A549 (cell line): ENCODE data around the gene FGFBP2.

Source experiments
- BHLHE40 ChIP-seq: IDR thresholded peaks from 2 replicates; pipeline ENCODE4 v1.6.1; 2012; ENCODE audit warnings: low read depth, low read length, inconsistent platforms
- FOXS1 ChIP-seq: fragments of 250-450 bp; sonication (Bioruptor Pico); IDR thresholded peaks from 2 replicates; pipeline ENCODE4 v1.5.0; 2020; ENCODE audit warnings: mild to moderate bottlenecking, moderate library complexity
- GATA3 ChIP-seq: IDR thresholded peaks from 2 replicates; pipeline ENCODE4 v1.6.1; 2012; ENCODE audit warnings: borderline replicate concordance
- HOXB5 ChIP-seq: fragments of 250-450 bp; sonication (Bioruptor Pico); IDR thresholded peaks from 2 replicates; pipeline ENCODE4 v1.5.0; 2020; ENCODE audit warnings: mild to moderate bottlenecking, moderate library complexity
- JUN ChIP-seq, 2 experiments: fragments of >200 bp; sonication (Bioruptor Twin); formaldehyde crosslinking; IDR thresholded peaks; 2 replicates in 1 of 2; 3 replicates in 1 of 2; pipeline ENCODE4 v1.6.1; 2016 to 2017
- JUNB ChIP-seq: fragments of >200 bp; sonication (Bioruptor Twin); formaldehyde crosslinking; IDR thresholded peaks from 2 replicates; pipeline ENCODE4 v1.6.1; 2016
- POLR2A ChIP-seq: IDR thresholded peaks from 2 replicates; pipeline ENCODE4 v1.6.1; 2012; ENCODE audit warnings: mild to moderate bottlenecking, low read length
- RAD21 ChIP-seq, 2 experiments: fragments of >200 bp in 1 of 2; sonication (Bioruptor Twin) in 1 of 2; formaldehyde crosslinking in 1 of 2; IDR thresholded peaks in 1 of 2; conservative IDR thresholded peaks in 1 of 2; 2 replicates in 1 of 2; 3 replicates in 1 of 2; pipeline ENCODE4 v1.6.1; 2012 to 2018; ENCODE audit warnings: inconsistent platforms in 1 of 2
- ZFP36 ChIP-seq: fragments of 450-650 bp; IDR thresholded peaks from 2 replicates; pipeline ENCODE4 v1.6.1; 2014; ENCODE audit warnings: borderline replicate concordance; ENCODE audit not compliant: partially characterized antibody
- TF ChIP-seq, protein P1 (sequence below): IDR thresholded peaks from 2 replicates; pipeline ENCODE4 v1.6.1; 2012
- TF ChIP-seq, protein P2 (sequence below): fragments of 250-450 bp; sonication (Bioruptor Pico); IDR thresholded peaks from 2 replicates; pipeline ENCODE4 v1.5.0; 2020; ENCODE audit warnings: low read depth, mild to moderate bottlenecking, moderate library complexity
- TF ChIP-seq, protein P3 (sequence below): fragments of >200 bp; sonication (Bioruptor Twin); formaldehyde crosslinking; IDR thresholded peaks from 3 replicates; pipeline ENCODE4 v1.5.1; 2016

DNA sequence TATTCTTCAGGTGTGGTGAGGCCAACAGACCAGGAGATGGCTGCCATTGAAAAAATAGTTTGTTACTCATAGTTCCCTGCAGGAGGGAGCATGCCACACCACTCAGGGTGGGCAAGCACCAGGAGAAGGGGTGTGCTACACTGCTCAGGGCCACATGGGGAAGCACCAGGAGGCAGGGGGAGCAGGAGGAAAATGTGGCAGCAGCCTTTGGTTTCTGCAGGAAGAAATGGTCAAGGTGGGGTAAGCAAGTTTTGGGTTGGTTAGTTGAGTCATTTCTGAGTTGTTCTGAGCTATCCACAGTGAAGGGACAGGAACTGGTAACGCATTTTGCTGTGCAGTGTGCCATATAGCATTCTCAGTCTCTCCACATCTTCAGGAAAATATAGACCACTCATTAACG is 48.2 kb downstream of the FGFBP2 start:
- TF ChIP-seq, protein P1, sequence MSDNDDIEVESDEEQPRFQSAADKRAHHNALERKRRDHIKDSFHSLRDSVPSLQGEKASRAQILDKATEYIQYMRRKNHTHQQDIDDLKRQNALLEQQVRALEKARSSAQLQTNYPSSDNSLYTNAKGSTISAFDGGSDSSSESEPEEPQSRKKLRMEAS: no peak
- TF ChIP-seq, protein P2, sequence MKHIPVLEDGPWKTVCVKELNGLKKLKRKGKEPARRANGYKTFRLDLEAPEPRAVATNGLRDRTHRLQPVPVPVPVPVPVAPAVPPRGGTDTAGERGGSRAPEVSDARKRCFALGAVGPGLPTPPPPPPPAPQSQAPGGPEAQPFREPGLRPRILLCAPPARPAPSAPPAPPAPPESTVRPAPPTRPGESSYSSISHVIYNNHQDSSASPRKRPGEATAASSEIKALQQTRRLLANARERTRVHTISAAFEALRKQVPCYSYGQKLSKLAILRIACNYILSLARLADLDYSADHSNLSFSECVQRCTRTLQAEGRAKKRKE: no peak
- TF ChIP-seq FOXS1 (CRISPR knock-in tag): no peak
- TF ChIP-seq, protein P3, sequence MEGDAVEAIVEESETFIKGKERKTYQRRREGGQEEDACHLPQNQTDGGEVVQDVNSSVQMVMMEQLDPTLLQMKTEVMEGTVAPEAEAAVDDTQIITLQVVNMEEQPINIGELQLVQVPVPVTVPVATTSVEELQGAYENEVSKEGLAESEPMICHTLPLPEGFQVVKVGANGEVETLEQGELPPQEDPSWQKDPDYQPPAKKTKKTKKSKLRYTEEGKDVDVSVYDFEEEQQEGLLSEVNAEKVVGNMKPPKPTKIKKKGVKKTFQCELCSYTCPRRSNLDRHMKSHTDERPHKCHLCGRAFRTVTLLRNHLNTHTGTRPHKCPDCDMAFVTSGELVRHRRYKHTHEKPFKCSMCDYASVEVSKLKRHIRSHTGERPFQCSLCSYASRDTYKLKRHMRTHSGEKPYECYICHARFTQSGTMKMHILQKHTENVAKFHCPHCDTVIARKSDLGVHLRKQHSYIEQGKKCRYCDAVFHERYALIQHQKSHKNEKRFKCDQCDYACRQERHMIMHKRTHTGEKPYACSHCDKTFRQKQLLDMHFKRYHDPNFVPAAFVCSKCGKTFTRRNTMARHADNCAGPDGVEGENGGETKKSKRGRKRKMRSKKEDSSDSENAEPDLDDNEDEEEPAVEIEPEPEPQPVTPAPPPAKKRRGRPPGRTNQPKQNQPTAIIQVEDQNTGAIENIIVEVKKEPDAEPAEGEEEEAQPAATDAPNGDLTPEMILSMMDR: no peak
- TF ChIP-seq HOXB5 (CRISPR knock-in tag): no peak
- no peak for TF ChIP-seq POLR2A
- TF ChIP-seq JUNB: no peak
- no peak for TF ChIP-seq ZFP36
- TF ChIP-seq GATA3: no peak
- no peak for TF ChIP-seq RAD21 (conservative IDR thresholded peaks at IDR 0.05 in 1 of 2, IDR thresholded peaks at IDR 0.05 in 1 of 2)
- TF ChIP-seq JUN (IDR thresholded peaks at IDR 0.05): no peak
- no peak for TF ChIP-seq BHLHE40
